Neuron (in vitro differentiated cells): Measurements from ENCODE around the gene LASP1.
"Not testable (repeated sequence)": the region's sequence is repeated elsewhere in the genome, so short reads cannot be mapped to it uniquely, and the experiment has no call there.

Experiments used
- H2AFZ ChIP-seq: one replicate; pipeline ENCODE4 v1.6.1; 2013; ENCODE audit warnings: low read depth, mild to moderate bottlenecking, inconsistent platforms, low read length, moderate library complexity
- H3K27me3 ChIP-seq: one replicate; pipeline ENCODE4 v1.6.1; 2013; ENCODE audit warnings: low read length; ENCODE audit not compliant: insufficient read depth
- H3K36me3 ChIP-seq: one replicate; pipeline ENCODE4 v1.6.1; 2013; ENCODE audit warnings: low read length; ENCODE audit not compliant: insufficient read depth
- H3K4me1 ChIP-seq: one replicate; pipeline ENCODE4 v1.6.1; 2013; ENCODE audit warnings: low read length; ENCODE audit not compliant: insufficient read depth
- H3K4me3 ChIP-seq: 2 replicates; pipeline ENCODE4 v1.5.1; 2013; ENCODE audit warnings: mild to moderate bottlenecking, low read length, moderate library complexity
- H3K9me3 ChIP-seq: one replicate; pipeline ENCODE4 v1.6.1; 2013; ENCODE audit warnings: low read length

LASP1 gene

DNA sequence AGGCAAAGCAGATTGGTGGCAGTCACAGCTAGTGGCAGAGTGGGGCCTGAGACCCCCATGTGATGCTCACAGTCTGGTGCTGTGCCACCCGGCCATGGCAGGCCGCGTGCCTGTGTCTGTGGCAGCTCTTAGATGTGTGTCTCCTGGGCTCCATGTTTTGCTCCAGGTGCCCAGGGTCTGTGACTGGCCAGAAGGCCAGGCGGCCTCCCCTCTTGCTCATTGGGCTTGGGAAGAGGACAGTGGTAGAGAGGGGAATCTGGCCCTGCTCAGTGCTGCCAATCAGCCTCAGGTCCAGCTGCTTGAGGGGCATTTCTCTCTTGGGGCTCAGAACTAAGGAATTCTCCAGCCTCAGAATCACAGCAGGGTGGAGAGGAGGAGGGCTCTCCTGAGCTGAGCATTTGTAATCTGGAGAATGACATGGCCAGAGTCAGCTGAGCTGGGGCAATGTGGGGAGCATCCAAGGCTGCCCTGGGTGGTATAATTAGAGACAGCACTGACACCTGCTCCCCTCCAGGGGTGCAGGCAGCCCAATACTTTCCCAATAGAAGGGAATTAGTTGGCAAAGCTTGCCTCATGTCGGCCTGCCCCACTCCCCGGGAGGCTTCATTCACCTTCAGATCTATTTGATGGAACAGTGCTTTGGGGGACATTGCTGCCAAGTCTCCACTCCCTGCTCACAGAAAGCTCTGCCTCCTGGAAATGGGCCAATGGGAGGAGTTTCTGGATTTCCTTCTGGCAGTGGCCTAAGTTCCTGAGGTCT lies 52.9 kb downstream of the LASP1 start:
- Histone ChIP-seq H3K4me1 (peaks cover 18% of the 10 kb centered on the region), H3K4me3 (no peak overlapping the region), H3K36me3 (peaks cover 13% of the 10 kb centered on the region), H2AFZ (no peak overlapping the region), H3K9me3 (no peaks in the 10 kb centered on the region), H3K27me3 (no peaks in the 10 kb centered on the region)

DNA sequence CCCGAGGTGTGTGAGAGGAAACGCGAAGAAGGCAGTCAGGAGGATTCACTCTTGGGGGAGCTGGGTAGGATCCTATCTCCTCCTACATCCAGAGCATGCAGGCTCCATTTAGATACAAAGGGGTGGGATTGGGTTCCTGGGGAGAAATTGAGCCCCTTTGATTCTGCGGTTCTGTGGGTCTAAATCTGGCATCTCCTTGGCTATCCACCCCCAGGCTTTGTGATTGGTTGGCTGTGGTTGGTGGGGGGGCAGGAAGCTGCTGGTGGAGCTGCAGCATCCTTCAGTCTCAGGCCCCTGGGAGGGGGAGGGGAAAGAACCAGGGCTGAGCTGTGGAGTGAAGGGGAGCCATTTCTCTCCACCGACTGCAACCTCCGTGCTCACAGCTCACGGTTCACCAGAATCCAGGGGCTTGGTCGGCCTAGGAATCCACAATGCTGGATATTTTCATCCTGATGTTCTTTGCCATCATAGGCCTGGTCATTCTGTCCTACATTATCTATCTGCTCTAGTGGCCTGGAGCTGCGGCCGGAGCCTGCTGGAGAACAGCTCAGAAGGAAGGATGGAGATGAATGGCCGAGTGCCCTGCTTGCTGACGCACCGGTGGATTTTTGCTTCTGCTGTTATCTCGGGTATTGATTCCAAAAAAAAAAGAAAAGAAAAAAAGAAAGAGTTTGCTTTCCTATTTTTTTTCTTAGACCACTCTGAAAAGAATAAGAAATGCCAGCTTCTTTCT lies 55.6 kb downstream of the LASP1 start, which contains the start of gene LASP1NB:
Gene LASP1NB, plus strand, starts transcription at position 352 of the 733 bp plus-strand sequence.
- no peaks in the 10 kb centered on the region for H3K36me3 ChIP-seq
- no peaks in the 10 kb centered on the region for H3K27me3 ChIP-seq
- peak within 1 kb of the TSS; percentile 63 for H3K4me3 ChIP-seq
- no peaks in the 10 kb centered on the region for H3K9me3 ChIP-seq
- H2AFZ ChIP-seq: peak within 1 kb of the TSS; percentile 48
- H3K4me1 ChIP-seq: peaks cover 18% of the 10 kb centered on the region

DNA sequence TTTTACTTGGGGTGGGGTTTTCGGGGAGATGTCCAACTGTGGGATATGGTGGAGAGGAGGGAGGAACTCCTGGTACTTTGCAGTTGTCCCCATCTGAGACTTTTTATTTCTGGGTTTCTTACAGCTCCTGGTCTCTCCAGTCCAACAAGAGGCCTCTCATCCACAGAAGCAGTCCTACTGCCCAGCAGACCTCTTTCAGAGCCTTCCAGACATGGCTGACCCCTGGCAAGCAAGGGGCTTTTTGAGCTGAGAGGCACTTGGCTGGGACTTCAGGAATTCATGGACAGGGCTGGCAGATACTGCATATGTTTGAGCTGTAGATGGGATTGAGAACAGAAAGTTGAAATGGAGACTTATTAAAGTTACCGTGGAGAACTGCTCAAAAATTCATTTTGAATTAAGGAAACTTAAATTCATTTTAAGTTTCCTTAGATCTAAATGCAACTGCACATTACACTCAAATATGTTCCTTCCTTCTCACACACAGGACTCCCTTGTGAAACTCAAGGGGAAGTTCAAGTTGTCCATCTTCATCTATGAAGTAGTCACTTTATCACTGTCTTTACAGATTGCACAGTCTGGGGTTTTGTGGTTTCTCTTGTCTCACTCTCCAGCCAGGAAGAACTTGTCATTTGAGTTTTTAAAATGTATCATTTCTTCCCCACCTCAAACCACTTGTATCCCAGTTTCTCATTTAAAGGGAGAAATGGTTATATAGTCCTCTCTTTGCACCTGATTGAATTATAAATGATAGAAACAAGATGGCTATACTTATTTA lies 56.6 kb downstream of the LASP1 start:
- peak overlapping the region; percentile 63 for H3K4me3 ChIP-seq
- H3K9me3 ChIP-seq: no peaks in the 10 kb centered on the region
- peaks cover 18% of the 10 kb centered on the region for H3K4me1 ChIP-seq
- H3K27me3 ChIP-seq: no peaks in the 10 kb centered on the region
- no peak overlapping the region for H2AFZ ChIP-seq
- no peaks in the 10 kb centered on the region for H3K36me3 ChIP-seq

DNA sequence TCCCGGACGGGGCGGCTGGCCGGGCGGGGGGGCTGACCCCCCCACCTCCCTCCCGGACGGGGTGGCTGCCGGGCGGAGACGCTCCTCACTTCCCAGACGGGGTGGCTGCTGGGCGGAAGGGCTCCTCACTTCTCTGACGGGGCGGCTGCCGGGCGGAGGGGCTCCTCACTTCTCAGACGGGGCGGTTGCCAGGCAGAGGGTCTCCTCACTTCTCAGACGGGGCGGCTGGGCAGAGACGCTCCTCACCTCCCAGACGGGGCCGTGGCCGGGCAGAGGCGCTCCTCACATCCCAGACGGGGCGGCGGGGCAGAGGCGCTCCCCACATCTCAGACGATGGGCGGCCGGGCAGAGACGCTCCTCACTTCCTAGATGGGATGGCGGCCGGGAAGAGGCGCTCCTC lies 60.9 kb downstream of the LASP1 start:
- H2AFZ ChIP-seq, H3K4me3 ChIP-seq, H3K36me3 ChIP-seq, H3K4me1 ChIP-seq, H3K9me3 ChIP-seq, H3K27me3 ChIP-seq: not testable (repeated sequence)

DNA sequence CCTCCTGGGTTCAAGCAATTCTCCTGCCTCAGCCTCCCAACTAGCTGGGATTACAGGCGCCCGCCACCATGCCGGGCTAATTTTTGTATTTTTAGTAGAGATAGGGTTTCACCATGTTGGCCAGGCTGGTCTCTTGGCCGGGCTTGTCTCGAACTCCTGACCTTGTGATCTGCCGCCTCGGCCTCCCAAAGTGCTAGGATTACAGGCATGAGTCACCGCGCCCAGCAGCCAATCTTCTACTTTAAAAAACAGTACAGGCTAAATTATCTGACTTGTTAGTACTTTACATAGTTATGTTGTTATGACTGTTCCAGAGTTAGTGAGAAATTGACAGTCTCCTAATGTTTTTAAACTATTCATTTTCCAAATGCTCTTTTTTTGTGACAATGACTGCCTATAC lies 64.1 kb downstream of the LASP1 start:
- not testable (repeated sequence) for H3K9me3 ChIP-seq, H3K4me3 ChIP-seq, H2AFZ ChIP-seq, H3K27me3 ChIP-seq, H3K4me1 ChIP-seq, H3K36me3 ChIP-seq

DNA sequence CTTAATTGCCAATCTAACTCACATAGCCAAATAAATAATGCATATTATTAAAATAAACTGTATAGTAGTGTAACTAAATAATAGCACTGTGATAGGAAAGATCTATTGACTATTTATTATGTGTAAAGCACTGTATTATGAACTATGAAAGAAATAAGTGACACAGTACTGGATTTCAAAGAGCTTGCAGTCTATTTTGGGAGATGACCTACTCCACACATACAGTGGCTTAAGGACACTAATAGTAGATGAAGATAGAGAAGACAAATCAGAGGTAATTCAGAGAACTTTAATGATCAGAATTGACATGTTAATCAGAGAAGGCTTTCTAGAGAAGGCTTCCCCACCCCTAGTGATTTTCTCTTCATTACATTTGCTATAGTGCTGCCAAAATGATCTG lies 70.1 kb downstream of the LASP1 start:
- Histone ChIP-seq H3K4me3 (no peak overlapping the region), H3K27me3 (peaks cover 6% of the 10 kb centered on the region), H3K4me1 (no peaks in the 10 kb centered on the region), H2AFZ (no peak overlapping the region), H3K9me3 (no peaks in the 10 kb centered on the region), H3K36me3 (no peaks in the 10 kb centered on the region)

DNA sequence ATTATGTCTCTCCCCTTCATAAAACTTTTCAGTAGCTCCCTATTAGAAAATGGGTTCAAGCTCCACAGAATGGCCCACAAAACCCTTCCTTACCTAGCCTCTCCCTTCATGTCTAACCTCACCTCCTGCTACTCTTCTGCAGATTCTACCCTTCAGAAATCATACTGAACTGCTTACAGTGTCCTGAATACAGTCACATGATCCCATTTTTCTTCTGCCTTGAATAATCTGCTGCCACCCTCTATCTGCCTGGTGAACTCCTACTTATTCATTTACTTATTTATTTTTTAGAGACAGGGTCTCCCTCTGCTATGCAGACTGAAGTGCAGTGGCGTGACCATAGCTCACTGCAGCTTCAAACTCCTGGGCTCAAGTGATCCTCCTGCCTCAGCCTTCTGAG lies 70.5 kb downstream of the LASP1 start:
- no peak overlapping the region for H2AFZ ChIP-seq
- peaks cover 6% of the 10 kb centered on the region for H3K27me3 ChIP-seq
- no peaks in the 10 kb centered on the region for H3K4me1 ChIP-seq
- no peaks in the 10 kb centered on the region for H3K36me3 ChIP-seq
- H3K9me3 ChIP-seq: no peaks in the 10 kb centered on the region
- H3K4me3 ChIP-seq: no peak overlapping the region

DNA sequence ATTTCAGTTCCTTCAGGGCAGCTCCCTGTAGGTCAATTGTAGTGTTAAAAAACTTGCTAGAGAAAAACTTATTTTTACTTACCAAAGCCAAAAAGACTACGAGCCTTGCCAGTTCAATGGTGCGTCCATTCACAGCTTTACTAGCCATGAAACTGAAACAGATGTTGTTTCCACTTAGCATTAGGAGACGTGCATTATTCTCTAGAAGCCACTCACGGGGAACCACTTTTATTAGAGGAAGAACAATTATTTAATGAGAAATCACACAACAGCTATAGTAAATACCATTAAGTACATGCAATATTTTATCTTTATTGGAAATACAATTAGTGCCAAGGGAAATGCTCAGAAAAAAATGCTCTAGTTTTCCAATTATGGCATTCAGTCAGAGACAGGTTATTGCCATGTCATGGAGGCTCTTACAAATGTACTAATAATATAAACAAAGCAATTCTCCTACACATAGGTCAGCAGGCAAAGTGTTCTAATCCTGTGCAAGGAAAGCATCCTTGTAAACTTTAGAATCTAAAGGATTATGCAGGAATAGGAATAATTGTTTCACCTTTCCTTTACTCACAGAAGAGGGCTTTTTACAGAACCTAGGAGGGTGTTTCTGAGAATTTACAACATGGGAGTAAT lies 73.0 kb downstream of the LASP1 start:
- Histone ChIP-seq H3K9me3 (no peaks in the 10 kb centered on the region), H3K36me3 (no peaks in the 10 kb centered on the region), H3K27me3 (no peaks in the 10 kb centered on the region), H3K4me3 (no peak overlapping the region), H3K4me1 (no peaks in the 10 kb centered on the region), H2AFZ (no peak overlapping the region)

DNA sequence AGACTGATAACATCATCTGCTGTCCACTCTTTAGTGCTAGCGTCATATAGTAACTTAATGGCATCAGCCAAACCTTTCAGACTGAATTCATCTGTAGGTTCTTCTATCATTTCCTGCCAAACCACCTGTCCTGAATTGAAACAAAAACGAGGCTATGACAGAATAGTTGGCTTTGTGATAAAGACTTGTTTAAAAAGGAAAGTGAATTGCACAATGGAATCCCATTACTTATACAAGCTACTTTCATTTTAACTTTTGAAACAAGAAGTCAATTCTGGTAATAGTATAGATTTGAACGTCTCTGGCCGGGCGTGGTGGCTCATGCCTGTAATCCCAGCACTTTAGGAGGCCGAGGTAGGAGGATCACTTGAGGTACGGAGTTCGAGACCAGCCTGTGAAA lies 73.7 kb downstream of the LASP1 start:
- Histone ChIP-seq H3K4me1 (no peaks in the 10 kb centered on the region), H2AFZ (no peak overlapping the region), H3K27me3 (no peaks in the 10 kb centered on the region), H3K9me3 (no peaks in the 10 kb centered on the region), H3K4me3 (no peak overlapping the region), H3K36me3 (no peaks in the 10 kb centered on the region)

DNA sequence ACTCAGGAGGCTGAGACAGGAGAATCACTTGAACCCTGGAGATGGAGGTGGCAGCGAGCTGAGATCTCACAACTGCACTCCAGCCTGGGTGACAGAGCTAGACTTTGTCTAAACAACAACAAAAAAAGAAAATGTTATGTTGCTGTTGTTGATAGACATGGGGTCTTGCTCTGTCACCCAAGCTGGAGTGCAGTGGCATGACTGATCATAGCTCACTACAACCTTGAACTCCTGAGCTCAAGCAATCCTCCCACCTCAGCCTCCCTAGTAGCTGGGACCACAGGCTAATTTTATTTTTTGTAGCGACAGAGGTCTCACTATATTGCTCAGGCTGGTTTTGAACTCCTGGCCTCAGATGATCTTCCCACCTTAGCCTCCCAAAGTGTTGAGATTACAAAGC lies 77.3 kb downstream of the LASP1 start:
- Histone ChIP-seq H3K9me3 (no peaks in the 10 kb centered on the region), H3K4me3 (no peak overlapping the region), H3K36me3 (no peaks in the 10 kb centered on the region), H3K4me1 (no peaks in the 10 kb centered on the region), H3K27me3 (no peaks in the 10 kb centered on the region), H2AFZ (no peak overlapping the region)

DNA sequence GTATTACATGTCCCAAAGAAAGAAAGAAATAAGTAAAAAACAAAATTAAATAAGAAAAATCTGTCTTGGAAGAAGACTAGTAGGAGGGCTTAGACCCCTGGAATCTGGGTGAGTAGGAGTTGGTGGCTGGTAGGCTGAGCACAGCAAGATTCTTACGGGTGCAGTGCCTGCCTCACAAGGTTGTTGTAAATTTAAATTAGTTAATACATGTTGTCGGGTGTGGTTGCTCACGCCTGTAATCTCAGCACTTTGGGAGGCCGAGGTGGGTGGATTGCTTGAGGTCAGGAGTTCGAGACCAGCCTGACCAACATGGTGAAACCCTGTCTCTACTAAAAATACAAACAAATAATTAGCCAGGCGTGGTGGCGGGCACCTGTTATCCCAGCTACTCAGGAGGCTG lies 83.9 kb downstream of the LASP1 start:
- not testable (repeated sequence) for H3K9me3 ChIP-seq

DNA sequence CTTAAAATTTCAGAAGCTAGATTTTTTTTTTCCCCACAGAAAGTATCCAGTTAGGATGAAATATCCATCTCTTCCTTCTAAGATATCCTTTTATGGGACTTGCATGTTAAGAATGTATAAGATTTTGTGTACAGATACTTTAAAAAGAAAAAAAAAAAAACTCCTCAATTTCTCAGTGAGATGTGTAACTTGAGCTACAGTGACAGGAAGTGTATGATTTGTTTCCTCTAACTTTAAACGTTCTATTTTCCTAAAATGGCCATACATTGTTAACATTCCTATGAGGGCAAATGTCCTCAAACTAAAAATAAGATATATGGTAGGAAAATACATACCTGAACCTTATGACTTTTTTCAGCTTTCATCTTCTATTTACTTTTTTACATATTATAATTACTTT lies 88.5 kb downstream of the LASP1 start:
- Histone ChIP-seq H3K4me1 (no peaks in the 10 kb centered on the region), H3K4me3 (no peak overlapping the region), H3K27me3 (no peaks in the 10 kb centered on the region), H3K9me3 (no peaks in the 10 kb centered on the region), H3K36me3 (no peaks in the 10 kb centered on the region), H2AFZ (no peak overlapping the region)

More for the DNA sequence above, 83.9 kb downstream of the LASP1 start:
- H3K36me3 ChIP-seq, H3K4me1 ChIP-seq, H3K27me3 ChIP-seq, H3K4me3 ChIP-seq, H2AFZ ChIP-seq: not testable (repeated sequence)

DNA sequence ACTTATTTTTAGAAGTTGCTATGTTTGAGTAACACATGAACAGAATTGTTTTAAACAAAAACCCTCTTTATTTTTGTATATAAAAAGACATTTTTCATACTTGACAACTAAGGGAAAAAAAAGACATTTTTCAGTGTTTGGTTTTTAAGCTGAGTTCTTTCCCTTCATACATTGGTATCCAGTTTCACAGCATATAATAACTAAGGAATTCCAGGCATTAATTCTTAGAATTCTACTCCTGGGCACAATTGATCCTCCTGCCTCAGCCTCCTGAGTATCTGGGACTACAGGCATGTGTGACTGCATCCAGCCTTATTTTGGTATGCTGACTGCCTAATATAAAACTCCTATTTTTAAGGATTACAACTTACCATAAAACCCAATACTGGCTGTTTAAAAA lies 88.9 kb downstream of the LASP1 start:
- Histone ChIP-seq H3K27me3 (no peaks in the 10 kb centered on the region), H3K4me3 (no peak overlapping the region), H2AFZ (no peak overlapping the region), H3K36me3 (no peaks in the 10 kb centered on the region), H3K4me1 (no peaks in the 10 kb centered on the region), H3K9me3 (no peaks in the 10 kb centered on the region)
